GM12865 (cell line): ENCODE data around the gene TMED8.

Experiments
- DNase-seq: peaks from one replicate; pipeline ENCODE4 v3.0.0; 2010; ENCODE audit warnings: low read depth
- H3K4me3 ChIP-seq: 2 replicates; pipeline ENCODE4 v1.5.1; 2011; ENCODE audit warnings: mild to moderate bottlenecking, low read depth, low read length, control low read depth
- TF ChIP-seq, protein P1 (sequence below): IDR thresholded peaks from 2 replicates; pipeline ENCODE4 v1.5.1; 2011; ENCODE audit warnings: low read length, control low read depth, low read depth, inconsistent platforms; ENCODE audit not compliant: insufficient read depth; ENCODE audit errors: missing control alignments

TMED8 gene

DNA sequence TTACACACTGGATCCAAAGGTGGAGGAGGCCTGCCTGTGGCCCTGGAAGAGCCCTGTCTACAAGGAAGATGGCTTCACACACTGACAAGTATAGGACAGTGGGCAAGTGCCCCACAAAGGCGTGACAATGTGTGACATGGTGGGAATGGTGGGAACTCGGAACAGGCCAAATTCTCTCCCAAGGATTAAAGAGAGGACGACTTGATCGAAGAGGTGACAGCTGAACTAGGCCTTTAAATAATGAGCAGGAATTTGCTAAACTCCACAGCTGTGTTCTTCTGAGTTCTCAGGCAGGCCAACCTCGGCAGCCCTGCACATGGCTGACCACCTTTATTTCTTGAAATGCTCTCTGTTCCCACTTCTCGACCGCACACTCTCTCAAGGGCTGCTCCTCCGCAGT is 80.0 kb downstream of the TMED8 start:
- TF ChIP-seq, protein P1, sequence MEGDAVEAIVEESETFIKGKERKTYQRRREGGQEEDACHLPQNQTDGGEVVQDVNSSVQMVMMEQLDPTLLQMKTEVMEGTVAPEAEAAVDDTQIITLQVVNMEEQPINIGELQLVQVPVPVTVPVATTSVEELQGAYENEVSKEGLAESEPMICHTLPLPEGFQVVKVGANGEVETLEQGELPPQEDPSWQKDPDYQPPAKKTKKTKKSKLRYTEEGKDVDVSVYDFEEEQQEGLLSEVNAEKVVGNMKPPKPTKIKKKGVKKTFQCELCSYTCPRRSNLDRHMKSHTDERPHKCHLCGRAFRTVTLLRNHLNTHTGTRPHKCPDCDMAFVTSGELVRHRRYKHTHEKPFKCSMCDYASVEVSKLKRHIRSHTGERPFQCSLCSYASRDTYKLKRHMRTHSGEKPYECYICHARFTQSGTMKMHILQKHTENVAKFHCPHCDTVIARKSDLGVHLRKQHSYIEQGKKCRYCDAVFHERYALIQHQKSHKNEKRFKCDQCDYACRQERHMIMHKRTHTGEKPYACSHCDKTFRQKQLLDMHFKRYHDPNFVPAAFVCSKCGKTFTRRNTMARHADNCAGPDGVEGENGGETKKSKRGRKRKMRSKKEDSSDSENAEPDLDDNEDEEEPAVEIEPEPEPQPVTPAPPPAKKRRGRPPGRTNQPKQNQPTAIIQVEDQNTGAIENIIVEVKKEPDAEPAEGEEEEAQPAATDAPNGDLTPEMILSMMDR: no peak
- no peak overlapping the region for H3K4me3 ChIP-seq
- DNase-seq: no peak

GRCh38 chr14:77296155-77296554 is 80.7 kb downstream of the TMED8 start:
- no peak for DNase-seq
- TF ChIP-seq, protein P1: no peak
- no peak overlapping the region for H3K4me3 ChIP-seq

- H3K4me3 ChIP-seq: no peak overlapping the region
- TF ChIP-seq, protein P1: peak; percentile 3
- DNase-seq: no peak
These were observed 86.2 kb downstream of the TMED8 start for GRCh38 chr14:77290705-77291104.

- TF ChIP-seq, protein P1: no peak
- no peak overlapping the region for H3K4me3 ChIP-seq
- DNase-seq: no peak
These were observed 90.3 kb downstream of the TMED8 start for GRCh38 chr14:77286576-77286975.
